ENCODE results near the gene OR2M2.

Gene OR2M2

GRCh38 chr1:248229360-248229908, 54.8 kb downstream of the OR2M2 start:
- Histone ChIP-seq H3K9me2 (replicated peaks; ENCODE audit: insufficient read depth, low read length) (no peaks in the 10 kb centered on the region), H3K27me3 (ENCODE audit: low read length) (no peaks in the 10 kb centered on the region), H3K9me3 (ENCODE audit: insufficient read depth, low read length) (no peaks in the 10 kb centered on the region), H4K20me1 (ENCODE audit: low read depth, low read length) (no peaks in the 10 kb centered on the region), H3K79me2 (ENCODE audit: insufficient read depth, low read length) (no peaks in the 10 kb centered on the region), H2AFZ (ENCODE audit: low read depth, low read length, severe bottlenecking) (no peak overlapping the region), H3K36me3 (ENCODE audit: low read length) (no peaks in the 10 kb centered on the region), H3K27ac (ENCODE audit: low read depth, low read length) (no peak overlapping the region), H3F3A (ENCODE audit: insufficient read depth) (no peaks in the 10 kb centered on the region), H3K4me3 (ENCODE audit: insufficient read depth, low read length, poor library complexity, severe bottlenecking) (no peak overlapping the region), H3K4me2 (ENCODE audit: low read depth, low read length, poor library complexity, severe bottlenecking) (no peak overlapping the region), H3K9ac (ENCODE audit: low read length) (no peak overlapping the region)
- no peak for TF ChIP-seq EZH2phosphoT487 (conservative IDR thresholded peaks at IDR 0.05; ENCODE audit: low read length)
- no peak for TF ChIP-seq CTCF (IDR thresholded peaks at IDR 0.05; ENCODE audit: insufficient read depth, low read length, poor library complexity, severe bottlenecking)
